22Rv1 (cell line): ENCODE results near the gene HLCS.
"Not testable (repeated sequence)": the region's sequence is repeated elsewhere in the genome, so short reads cannot be mapped to it uniquely, and the experiment has no call there.

Source experiments
- H3K27ac ChIP-seq: fragments of 450-650 bp; 2 replicates; pipeline ENCODE4 v1.5.1; 2017
- CTCF ChIP-seq: fragments of 450-650 bp; IDR thresholded peaks from 2 replicates; pipeline ENCODE4 v1.5.1; 2017; ENCODE audit warnings: mild to moderate bottlenecking
- ZFX ChIP-seq: fragments of 450-650 bp; IDR thresholded peaks from 2 replicates; pipeline ENCODE4 v1.6.1; 2017; ENCODE audit warnings: antibody characterized with exemption, borderline replicate concordance

The HLCS gene

GRCh38 chr21:37001441-37001840 is 35.0 kb upstream of the HLCS start:
- no peak for TF ChIP-seq ZFX
- no peak for TF ChIP-seq CTCF
- no peak overlapping the region for H3K27ac ChIP-seq

- no peak for TF ChIP-seq CTCF
- TF ChIP-seq ZFX = no peak
- no peak overlapping the region for H3K27ac ChIP-seq
Measured at GRCh38 chr21:37000381-37000780, 33.9 kb upstream of the HLCS start.

DNA sequence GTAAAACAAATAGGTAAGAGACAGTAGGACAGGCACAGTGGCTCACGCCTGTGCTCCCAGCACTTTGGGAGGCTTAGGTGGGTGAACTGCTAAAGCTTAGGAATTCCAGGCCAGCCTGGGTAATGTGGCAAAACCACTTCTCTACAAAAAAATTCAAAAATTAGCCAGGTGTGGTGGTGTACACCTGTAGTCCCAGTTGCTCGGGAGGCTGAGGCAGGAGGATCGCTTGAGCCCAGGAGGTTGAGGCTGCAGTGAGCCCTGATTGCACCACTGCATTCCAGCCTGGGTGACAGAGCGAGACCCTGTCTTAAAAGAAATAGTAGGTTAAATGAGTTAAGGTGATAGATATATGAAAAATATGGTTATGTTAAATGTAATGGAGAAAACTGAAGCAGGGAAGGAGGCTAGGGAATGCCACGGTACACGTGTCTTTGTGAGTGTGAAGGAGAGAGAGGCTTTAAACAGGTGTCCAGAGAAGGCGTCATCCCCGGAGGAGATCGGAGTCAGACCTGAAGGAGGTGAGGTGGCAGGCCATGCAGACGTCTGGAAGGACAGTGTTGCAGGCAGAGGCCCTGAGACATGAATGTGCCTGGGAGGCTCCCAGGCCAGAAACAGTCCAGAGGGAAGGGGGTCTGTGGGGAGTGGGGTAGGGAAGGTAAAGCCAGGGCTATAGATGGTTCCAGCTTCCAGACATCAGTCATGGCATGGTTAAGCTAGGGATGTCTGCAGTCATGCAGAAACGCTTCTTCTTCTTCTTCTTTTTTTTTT is 32.8 kb upstream of the HLCS start:
- TF ChIP-seq CTCF (no peak), ZFX (no peak)

GRCh38 chr21:36995285-36995684 is 28.8 kb upstream of the HLCS start:
- not testable (repeated sequence) for H3K27ac ChIP-seq

More for the DNA sequence above, 32.8 kb upstream of the HLCS start:
- H3K27ac ChIP-seq = no peak overlapping the region

- H3K27ac ChIP-seq = no peak overlapping the region
- TF ChIP-seq ZFX (no peak), CTCF (no peak; the same call in 1 of the 2 replicates)
Measured at GRCh38 chr21:36994501-36995158, 28.2 kb upstream of the HLCS start.

GRCh38 chr21:36992671-36993070 is 26.2 kb upstream of the HLCS start:
- H3K27ac ChIP-seq = no peak overlapping the region
- TF ChIP-seq CTCF = no peak
- no peak for TF ChIP-seq ZFX

DNA sequence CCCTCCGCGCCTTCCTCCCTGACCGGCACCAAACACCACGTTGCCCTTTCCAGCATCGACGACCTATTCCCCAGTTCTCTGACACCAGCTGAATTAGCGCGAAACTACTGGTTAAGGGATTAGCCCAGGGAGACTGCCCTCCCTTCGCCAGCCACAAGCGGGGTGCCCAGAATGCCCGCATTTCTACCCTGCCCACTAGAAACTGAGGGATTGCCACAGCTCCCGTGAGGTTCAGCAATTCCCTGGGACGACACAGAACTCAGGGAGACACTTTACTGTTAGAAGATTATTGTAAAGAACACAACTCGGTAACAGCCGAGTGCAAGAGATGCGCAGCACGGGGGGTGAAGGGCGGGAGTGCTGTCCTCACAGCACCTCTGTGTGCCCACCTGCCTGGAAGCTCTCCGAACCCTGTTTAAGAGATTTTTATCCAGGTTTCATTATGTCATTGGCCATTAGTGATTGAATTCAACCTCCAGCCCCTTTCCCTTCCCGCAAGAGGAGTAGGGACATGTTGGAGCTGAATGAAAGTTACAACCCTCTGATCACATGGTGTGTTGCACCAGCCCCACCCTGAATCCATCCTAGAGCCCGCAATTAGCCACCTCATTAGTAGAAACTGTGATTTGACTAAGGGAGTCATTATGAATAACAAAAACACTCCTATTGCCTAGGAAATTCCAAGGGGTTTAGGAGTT is 24.2 kb upstream of the HLCS start:
- H3K27ac ChIP-seq = peak overlapping the region; percentile 87
- TF ChIP-seq ZFX = no peak
- no peak for TF ChIP-seq CTCF
